Vagina (tissue), 2 donors: ENCODE measurements around the gene GAB2.

Source experiments
- CTCF ChIP-seq, 3 experiments: fragments of 450-650 bp in 2 of 3; fragments of 200-600 bp in 1 of 3; sonication (generic) in 1 of 3; IDR thresholded peaks; one replicate each; pipeline ENCODE4 v1.5.1; 2017 to 2019; ENCODE audit warnings: antibody characterized with exemption in 3 of 3, mild to moderate bottlenecking in 2 of 3, moderate library complexity in 2 of 3
- POLR2A ChIP-seq, 2 donors: fragments of 450-650 bp; IDR thresholded peaks; one replicate each; pipeline ENCODE4 v1.6.1; 2017; ENCODE audit warnings: antibody characterized with exemption in 2 of 2, mild to moderate bottlenecking in 2 of 2, moderate library complexity in 2 of 2

- TF ChIP-seq CTCF (IDR thresholded peaks at IDR 0.05) (no peak), POLR2A (IDR thresholded peaks at IDR 0.05) (no peak)
Observed at GRCh38 chr11:78364128-78364751, 53.4 kb downstream of the GAB2 start.
